Peyer's patch (tissue), 4 donors: ENCODE results near the gene GPR62.

ENCODE experiments used
- CTCF ChIP-seq, 6 experiments: fragments of 450-650 bp in 4 of 6; fragments of 200-600 bp in 2 of 6; sonication (generic) in 1 of 6; IDR thresholded peaks; one replicate each; pipeline ENCODE4 v1.5.1; 2017 to 2019; ENCODE audit warnings: antibody characterized with exemption in 6 of 6, mild to moderate bottlenecking in 3 of 6, moderate library complexity in 1 of 6
- POLR2A ChIP-seq, 2 donors: fragments of 450-650 bp; IDR thresholded peaks; one replicate each; pipeline ENCODE4 v1.5.1; 2017; ENCODE audit warnings: antibody characterized with exemption in 2 of 2, mild to moderate bottlenecking in 2 of 2, moderate library complexity in 2 of 2

DNA sequence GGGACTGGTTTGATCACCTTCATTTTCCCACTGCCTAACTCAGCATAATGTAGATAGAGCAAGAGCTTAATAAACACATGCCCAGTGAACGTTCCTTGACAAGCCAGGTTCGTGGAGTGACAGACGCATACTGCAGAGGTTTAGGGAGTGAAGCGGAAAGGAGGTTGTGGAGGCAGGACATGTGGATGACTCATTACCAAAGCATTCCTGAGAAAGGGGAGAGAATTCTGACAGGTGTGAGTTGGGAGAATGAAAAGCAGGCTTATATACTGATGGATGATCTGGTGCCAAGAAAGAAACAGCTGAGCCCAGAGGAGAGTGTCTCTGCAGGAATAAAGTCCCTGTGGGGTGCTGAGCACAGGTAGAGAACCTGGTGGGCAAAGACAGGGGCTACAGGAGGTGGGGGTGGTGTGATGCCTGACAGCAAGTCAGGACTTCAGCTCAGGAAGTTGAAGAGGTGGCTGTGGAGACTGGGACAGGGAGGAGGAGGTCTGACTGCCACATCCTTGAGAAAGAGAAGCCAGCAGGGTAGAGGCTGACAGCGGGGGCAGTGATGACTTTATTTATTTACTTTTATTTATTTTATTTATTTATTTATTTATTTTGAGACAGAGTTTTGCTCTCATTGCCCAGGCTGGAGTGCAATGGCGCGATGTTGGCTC lies 42.9 kb downstream of the GPR62 start:
- no peak for TF ChIP-seq CTCF (IDR thresholded peaks at IDR 0.05)
- no peak for TF ChIP-seq POLR2A (IDR thresholded peaks at IDR 0.05)
